Measurements from ENCODE around the gene NKX6-1.

Gene NKX6-1

GRCh38 chr4:84442778-84443177 is 56.3 kb downstream of the NKX6-1 start:
- TF ChIP-seq, protein P1, sequence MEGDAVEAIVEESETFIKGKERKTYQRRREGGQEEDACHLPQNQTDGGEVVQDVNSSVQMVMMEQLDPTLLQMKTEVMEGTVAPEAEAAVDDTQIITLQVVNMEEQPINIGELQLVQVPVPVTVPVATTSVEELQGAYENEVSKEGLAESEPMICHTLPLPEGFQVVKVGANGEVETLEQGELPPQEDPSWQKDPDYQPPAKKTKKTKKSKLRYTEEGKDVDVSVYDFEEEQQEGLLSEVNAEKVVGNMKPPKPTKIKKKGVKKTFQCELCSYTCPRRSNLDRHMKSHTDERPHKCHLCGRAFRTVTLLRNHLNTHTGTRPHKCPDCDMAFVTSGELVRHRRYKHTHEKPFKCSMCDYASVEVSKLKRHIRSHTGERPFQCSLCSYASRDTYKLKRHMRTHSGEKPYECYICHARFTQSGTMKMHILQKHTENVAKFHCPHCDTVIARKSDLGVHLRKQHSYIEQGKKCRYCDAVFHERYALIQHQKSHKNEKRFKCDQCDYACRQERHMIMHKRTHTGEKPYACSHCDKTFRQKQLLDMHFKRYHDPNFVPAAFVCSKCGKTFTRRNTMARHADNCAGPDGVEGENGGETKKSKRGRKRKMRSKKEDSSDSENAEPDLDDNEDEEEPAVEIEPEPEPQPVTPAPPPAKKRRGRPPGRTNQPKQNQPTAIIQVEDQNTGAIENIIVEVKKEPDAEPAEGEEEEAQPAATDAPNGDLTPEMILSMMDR (IDR thresholded peaks at IDR 0.05; ENCODE audit: low read depth, low read length, missing control alignments) = no peak
- no peak for DNase-seq (ENCODE audit: extremely low read depth, low read depth)
- no peak overlapping the region for H3K4me3 ChIP-seq (replicated peaks; ENCODE audit: low read depth, low read length)
